WTC11 (cell line): Measurements from ENCODE around the gene CASP8.

Experiments used
- ELF4 ChIP-seq: sonication (generic); formaldehyde crosslinking; IDR thresholded peaks from 2 replicates; pipeline ENCODE4 v1.8.1; 2022; ENCODE audit warnings: low read depth, mild to moderate bottlenecking, moderate library complexity, missing genetic modification reagents
- ERG ChIP-seq: fragments of 250-450 bp; sonication (Bioruptor Pico); IDR thresholded peaks from 2 replicates; pipeline ENCODE4 v1.8.0; 2021; ENCODE audit warnings: mild to moderate bottlenecking
- ESRRA ChIP-seq: sonication (generic); formaldehyde crosslinking; IDR thresholded peaks from 2 replicates; pipeline ENCODE4 v1.8.1; 2022; ENCODE audit warnings: mild to moderate bottlenecking, missing genetic modification reagents, borderline replicate concordance
- GABPB1 ChIP-seq: sonication (generic); formaldehyde crosslinking; IDR thresholded peaks from 2 replicates; pipeline ENCODE4 v1.8.1; 2023; ENCODE audit warnings: mild to moderate bottlenecking, missing genetic modification reagents
- MXD4 ChIP-seq: fragments of 250-450 bp; sonication (Bioruptor Pico); IDR thresholded peaks from 2 replicates; pipeline ENCODE4 v1.8.0; 2021; ENCODE audit warnings: mild to moderate bottlenecking, moderate library complexity, borderline replicate concordance
- TEAD1 ChIP-seq: sonication (generic); formaldehyde crosslinking; IDR thresholded peaks from 2 replicates; pipeline ENCODE4 v1.8.0; 2022; ENCODE audit warnings: mild to moderate bottlenecking, missing genetic modification reagents
- USF2 ChIP-seq: sonication (generic); formaldehyde crosslinking; IDR thresholded peaks from 2 replicates; pipeline ENCODE4 v1.8.1; 2023; ENCODE audit warnings: mild to moderate bottlenecking, missing genetic modification reagents, moderate library complexity
- ZNF138 ChIP-seq: sonication (generic); formaldehyde crosslinking; conservative IDR thresholded peaks from 2 replicates; pipeline ENCODE4 v1.8.1; 2022; ENCODE audit warnings: mild to moderate bottlenecking, moderate library complexity, missing genetic modification reagents
- TF ChIP-seq, protein P1 (sequence below): fragments of 200-600 bp; IDR thresholded peaks from 2 replicates; pipeline ENCODE4 v1.8.0; 2022; ENCODE audit warnings: antibody characterized with exemption

DNA sequence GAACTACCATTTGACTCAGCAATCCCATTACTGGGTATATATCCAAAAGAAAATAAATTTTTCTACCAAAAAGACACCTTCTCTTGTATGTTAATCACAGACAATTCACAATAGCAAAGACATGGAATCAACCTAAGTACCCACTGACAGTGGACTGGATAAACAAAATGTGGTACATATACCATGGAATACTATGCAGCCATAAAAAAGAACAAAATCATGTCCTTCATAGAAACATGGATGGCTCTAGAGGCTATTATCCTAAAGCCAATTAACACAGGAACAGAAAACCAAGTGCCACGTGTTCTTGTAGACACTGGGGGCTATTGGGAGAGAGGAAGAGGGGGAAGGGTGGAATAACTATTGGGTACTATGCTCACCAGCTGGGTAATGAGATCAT is 69.1 kb downstream of the CASP8 start:
- TF ChIP-seq ZNF138 (CRISPR knock-in tag) (no peak), ERG (CRISPR knock-in tag) (no peak), USF2 (no peak), ESRRA (CRISPR knock-in tag) (no peak), ELF4 (CRISPR knock-in tag) (no peak), MXD4 (no peak), GABPB1 (CRISPR knock-in tag) (no peak), TEAD1 (CRISPR knock-in tag) (no peak)
- TF ChIP-seq, protein P1, sequence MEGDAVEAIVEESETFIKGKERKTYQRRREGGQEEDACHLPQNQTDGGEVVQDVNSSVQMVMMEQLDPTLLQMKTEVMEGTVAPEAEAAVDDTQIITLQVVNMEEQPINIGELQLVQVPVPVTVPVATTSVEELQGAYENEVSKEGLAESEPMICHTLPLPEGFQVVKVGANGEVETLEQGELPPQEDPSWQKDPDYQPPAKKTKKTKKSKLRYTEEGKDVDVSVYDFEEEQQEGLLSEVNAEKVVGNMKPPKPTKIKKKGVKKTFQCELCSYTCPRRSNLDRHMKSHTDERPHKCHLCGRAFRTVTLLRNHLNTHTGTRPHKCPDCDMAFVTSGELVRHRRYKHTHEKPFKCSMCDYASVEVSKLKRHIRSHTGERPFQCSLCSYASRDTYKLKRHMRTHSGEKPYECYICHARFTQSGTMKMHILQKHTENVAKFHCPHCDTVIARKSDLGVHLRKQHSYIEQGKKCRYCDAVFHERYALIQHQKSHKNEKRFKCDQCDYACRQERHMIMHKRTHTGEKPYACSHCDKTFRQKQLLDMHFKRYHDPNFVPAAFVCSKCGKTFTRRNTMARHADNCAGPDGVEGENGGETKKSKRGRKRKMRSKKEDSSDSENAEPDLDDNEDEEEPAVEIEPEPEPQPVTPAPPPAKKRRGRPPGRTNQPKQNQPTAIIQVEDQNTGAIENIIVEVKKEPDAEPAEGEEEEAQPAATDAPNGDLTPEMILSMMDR, result no peak
